SK-N-SH (cell line): Measurements from ENCODE around the gene PREPL. TPM values are rescaled to one million over a fixed set of nuclear protein-coding genes. Genes with fewer than 3 reads are reported as not detected.

Experiments
- CTCF ChIA-PET: fragments of 300-600, 350-600 bp; formaldehyde crosslinking; extraction: SDS; loops from one replicate; lab custom pipeline; 2021; lab: Yijun Ruan, JAX
- POLR2A ChIA-PET: fragments of 350-600 bp; sonication (Branson Sonifier 250); formaldehyde crosslinking; extraction: SDS; loops from one replicate; lab custom pipeline; 2020; ENCODE audit warnings: antibody characterized with exemption, inconsistent platforms; lab: Yijun Ruan, JAX
- DNase-seq: peaks from one replicate; pipeline ENCODE4 v3.0.0; 2012
- H2AFZ ChIP-seq: fragments of 200-600 bp; sonication (generic); 2 replicates; pipeline ENCODE4 v1.8.1; 2016; ENCODE audit warnings: antibody characterized with exemption, mild to moderate bottlenecking, low read depth
- H3F3A ChIP-seq: fragments of 200-600 bp; sonication (generic); replicated peaks from 2 replicates; pipeline ENCODE3; 2016; ENCODE audit warnings: antibody characterized with exemption, mild to moderate bottlenecking; ENCODE audit not compliant: insufficient read depth
- H3K27ac ChIP-seq, 2 experiments: fragments of 200-500 bp in 1 of 2; fragments of 200-600 bp in 1 of 2; sonication (Bioruptor generic) in 1 of 2; sonication (generic), shearing (Covaris generic) in 1 of 2; 2 replicates each; pipeline versions ENCODE4 v1.5.1 to v1.6.1; 2014 to 2016; ENCODE audit warnings: low read depth in 2 of 2, inconsistent platforms in 1 of 2, low read length in 1 of 2, mild to moderate bottlenecking in 1 of 2, mixed read lengths in 1 of 2
- H3K27me3 ChIP-seq: fragments of 200-600 bp; sonication (generic), shearing (Covaris generic); 2 replicates; pipeline ENCODE4 v1.6.1; 2016; ENCODE audit warnings: mixed run types; ENCODE audit not compliant: insufficient read depth
- H3K36me3 ChIP-seq, 2 experiments: fragments of 200-500 bp in 1 of 2; fragments of 200-600 bp in 1 of 2; sonication (Bioruptor generic) in 1 of 2; sonication (generic) in 1 of 2; replicated peaks in 1 of 2; 2 replicates each; pipeline versions ENCODE3 to v1.5.1; 2014 to 2016; ENCODE audit warnings: low read length in 1 of 2, mild to moderate bottlenecking in 1 of 2; ENCODE audit not compliant: insufficient read depth in 2 of 2, control insufficient read depth in 1 of 2
- H3K4me1 ChIP-seq, 2 experiments: fragments of 200-500 bp in 1 of 2; fragments of 200-600 bp in 1 of 2; sonication (Bioruptor generic) in 1 of 2; sonication (generic), shearing (Covaris generic) in 1 of 2; 2 replicates each; pipeline versions ENCODE4 v1.5.1 to v1.6.1; 2014 to 2016; ENCODE audit warnings: low read depth in 1 of 2, low read length in 1 of 2, mixed run types in 1 of 2; ENCODE audit not compliant: insufficient read depth in 2 of 2, control insufficient read depth in 1 of 2
- H3K4me2 ChIP-seq: fragments of 200-600 bp; sonication (generic), shearing (Covaris generic); 2 replicates; pipeline ENCODE4 v1.6.1; 2017; ENCODE audit warnings: mixed run types
- H3K4me3 ChIP-seq, 2 experiments: fragments of 200-500 bp in 1 of 2; fragments of 200-600 bp in 1 of 2; sonication (Bioruptor generic) in 1 of 2; sonication (generic), shearing (Covaris generic) in 1 of 2; 2 replicates each; pipeline versions ENCODE4 v1.5.1 to v1.8.1; 2014 to 2016; ENCODE audit warnings: low read depth in 2 of 2, inconsistent platforms in 1 of 2, low read length in 1 of 2, mild to moderate bottlenecking in 1 of 2, mixed read lengths in 1 of 2, moderate library complexity in 1 of 2
- H3K79me2 ChIP-seq: fragments of 200-600 bp; sonication (generic); 2 replicates; pipeline ENCODE4 v1.8.1; 2017; ENCODE audit warnings: mild to moderate bottlenecking; ENCODE audit not compliant: insufficient read depth
- H3K9ac ChIP-seq: fragments of 200-600 bp; sonication (generic); 2 replicates; pipeline ENCODE4 v1.6.1; 2017; ENCODE audit warnings: mixed run types
- H3K9me2 ChIP-seq: fragments of 200-600 bp; sonication (generic); 2 replicates; pipeline ENCODE4 v1.6.1; 2017; ENCODE audit warnings: mixed run types
- H3K9me3 ChIP-seq: fragments of 200-600 bp; sonication (generic); 2 replicates; pipeline ENCODE4 v1.6.1; 2017; ENCODE audit warnings: mixed run types, mild to moderate bottlenecking, moderate library complexity
- H4K20me1 ChIP-seq: fragments of 200-600 bp; sonication (generic); 2 replicates; pipeline ENCODE4 v1.6.1; 2017; ENCODE audit warnings: mild to moderate bottlenecking, mixed run types; ENCODE audit not compliant: insufficient read depth
- CHD2 ChIP-seq: fragments of 150-350 bp; IDR thresholded peaks from 2 replicates; pipeline ENCODE4 v1.6.1; 2018; ENCODE audit warnings: low read length; ENCODE audit not compliant: partially characterized antibody
- ELF1 ChIP-seq: IDR thresholded peaks from 2 replicates; pipeline ENCODE4 v1.4.0; 2012
- EZH2phosphoT487 ChIP-seq: fragments of 200-600 bp; sonication (generic); IDR thresholded peaks from 2 replicates; pipeline ENCODE4 v1.6.1; 2017; ENCODE audit warnings: low read depth, mixed run types, mild to moderate bottlenecking, antibody characterized with exemption, moderate library complexity, borderline replicate concordance
- FOSL2 ChIP-seq: IDR thresholded peaks from 2 replicates; pipeline ENCODE4 v1.4.0; 2012; ENCODE audit warnings: low read depth, mild to moderate bottlenecking, moderate library complexity, borderline replicate concordance
- FOXJ3 ChIP-seq: sonication (generic); formaldehyde crosslinking; IDR thresholded peaks from 2 replicates; pipeline ENCODE4 v1.5.1; 2020; ENCODE audit warnings: mild to moderate bottlenecking, missing genetic modification reagents
- GABPA ChIP-seq: IDR thresholded peaks from 2 replicates; pipeline ENCODE4 v1.4.0; 2012; ENCODE audit warnings: low read depth, mild to moderate bottlenecking
- JUND ChIP-seq: IDR thresholded peaks from 2 replicates; pipeline ENCODE4 v1.4.0; 2012
- MAX ChIP-seq: IDR thresholded peaks from 2 replicates; pipeline ENCODE4 v1.4.0; 2012; ENCODE audit warnings: low read depth
- MXI1 ChIP-seq: IDR thresholded peaks from 2 replicates; pipeline ENCODE4 v1.6.1; 2012; ENCODE audit warnings: mild to moderate bottlenecking, low read depth, low read length, improper control_type of control experiment
- NFIC ChIP-seq: IDR thresholded peaks from 2 replicates; pipeline ENCODE4 v1.4.0; 2012; ENCODE audit warnings: borderline replicate concordance
- NRF1 ChIP-seq: IDR thresholded peaks from 2 replicates; pipeline ENCODE4 v1.6.1; 2012; ENCODE audit warnings: low read depth, mild to moderate bottlenecking, low read length
- PBX3 ChIP-seq: IDR thresholded peaks from 2 replicates; pipeline ENCODE4; 2012
- RFX5 ChIP-seq: IDR thresholded peaks from 2 replicates; pipeline ENCODE4 v1.6.1; 2012; ENCODE audit warnings: mild to moderate bottlenecking, improper control_type of control experiment, low read length
- SMC3 ChIP-seq: IDR thresholded peaks from 2 replicates; pipeline ENCODE4 v1.6.1; 2012; ENCODE audit warnings: low read depth, low read length, improper control_type of control experiment
- TAF1 ChIP-seq: IDR thresholded peaks from 2 replicates; pipeline ENCODE4 v1.6.1; 2012; ENCODE audit warnings: low read depth, mild to moderate bottlenecking, low read length, moderate library complexity, borderline replicate concordance
- YY1 ChIP-seq: IDR thresholded peaks from 2 replicates; pipeline ENCODE4 v1.4.0; 2012; ENCODE audit warnings: low read depth, mild to moderate bottlenecking
- WGBS: methylation state at CpG from one replicate; pipeline ENCODE4 v1.1.6; 2017; ENCODE audit warnings: low lambda C conversion rate; 5-methylcytosine and 5-hydroxymethylcytosine counted together
- polyA plus RNA-seq, 3 experiments: library from polyadenylated mRNA; depleted of rRNA; stranded (reverse); fragments of >200 nt; gene quantifications; 2 replicates each; pipeline ENCODE4 v1.2.3, GENCODE V29; 2012

PREPL gene
- polyA plus RNA-seq, 1 of the 3 experiments (the other 2 are of a cell fraction), result 22.6 TPM

GRCh38 chr2:44285174-44285573, 76.1 kb downstream of the PREPL start:
- H3K36me3 ChIP-seq, result no peaks in the 10 kb centered on the region
- H4K20me1 ChIP-seq, result no peaks in the 10 kb centered on the region
- H3K27me3 ChIP-seq, result 0 out of 2 replicates have a peak, but pooled peaks cover 4% of the 10 kb centered on the region
- CTCF ChIA-PET, result interaction anchor here (0.7 to 2.9 kb wide), 4 partner anchors 28 to 241 kb away, joined by 3 to 8 read pairs (median 4); no protein-coding TSS in a partner anchor
- TF ChIP-seq FOXJ3 (CRISPR knock-in tag) (no peak), ELF1 (no peak), NRF1 (no peak), FOSL2 (no peak), NFIC (no peak), JUND (no peak), MXI1 (no peak), RFX5 (no peak), GABPA (no peak), MAX (no peak), CHD2 (no peak)
- TF ChIP-seq, all 33 proteins: peak for 0
- Histone ChIP-seq H3K9me2 (no peaks in the 10 kb centered on the region), H3K9ac (no peak overlapping the region), H3F3A (no peaks in the 10 kb centered on the region), H3K79me2 (no peaks in the 10 kb centered on the region), H3K9me3 (no peaks in the 10 kb centered on the region), H3K27ac (no peak overlapping the region), H3K4me3 (no peak overlapping the region), H3K4me2 (no peak overlapping the region), H2AFZ (no peak overlapping the region), H3K4me1 (no peaks in the 10 kb centered on the region)
- POLR2A ChIA-PET, result no interaction called here
- WGBS, result 72% methylated on average over 5 of the region's 5 CpGs
- no peak for DNase-seq

GRCh38 chr2:44283116-44283666, 78.1 kb downstream of the PREPL start:
- Histone ChIP-seq H3F3A (no peaks in the 10 kb centered on the region), H3K4me3 (no peak overlapping the region), H2AFZ (no peak overlapping the region), H4K20me1 (no peaks in the 10 kb centered on the region), H3K27me3 (0 out of 2 replicates have a peak, but pooled peaks cover 4% of the 10 kb centered on the region), H3K9ac (no peak overlapping the region), H3K36me3 (no peaks in the 10 kb centered on the region), H3K9me2 (no peaks in the 10 kb centered on the region), H3K79me2 (no peaks in the 10 kb centered on the region), H3K27ac (no peak overlapping the region), H3K4me2 (no peak overlapping the region), H3K4me1 (no peaks in the 10 kb centered on the region), H3K9me3 (no peaks in the 10 kb centered on the region)
- POLR2A ChIA-PET, result no interaction called here
- DNase-seq, result no peak
- TF ChIP-seq TAF1, result no peak
- TF ChIP-seq YY1, result no peak
- TF ChIP-seq PBX3, result no peak
- no peak for TF ChIP-seq SMC3
- TF ChIP-seq EZH2phosphoT487, result no peak
- TF ChIP-seq GABPA, result no peak
- CTCF ChIA-PET, result interaction anchor here (0.7 to 2.9 kb wide), 3 partner anchors 9 to 239 kb away, joined by 3 to 17 read pairs (median 8); no protein-coding TSS in a partner anchor
- WGBS, result 85% methylated on average over 1 of the region's 1 CpG
